GM21423 (cell line): ENCODE measurements around the gene FHL2.

Source experiments
- ATAC-seq: cut with Tn5 transposase; IDR thresholded peaks from one replicate; pipeline ENCODE4 v1.9.1; 2021; ENCODE audit warnings: mild to moderate bottlenecking, moderate library complexity; ENCODE audit not compliant: unreplicated experiment

FHL2 gene

DNA sequence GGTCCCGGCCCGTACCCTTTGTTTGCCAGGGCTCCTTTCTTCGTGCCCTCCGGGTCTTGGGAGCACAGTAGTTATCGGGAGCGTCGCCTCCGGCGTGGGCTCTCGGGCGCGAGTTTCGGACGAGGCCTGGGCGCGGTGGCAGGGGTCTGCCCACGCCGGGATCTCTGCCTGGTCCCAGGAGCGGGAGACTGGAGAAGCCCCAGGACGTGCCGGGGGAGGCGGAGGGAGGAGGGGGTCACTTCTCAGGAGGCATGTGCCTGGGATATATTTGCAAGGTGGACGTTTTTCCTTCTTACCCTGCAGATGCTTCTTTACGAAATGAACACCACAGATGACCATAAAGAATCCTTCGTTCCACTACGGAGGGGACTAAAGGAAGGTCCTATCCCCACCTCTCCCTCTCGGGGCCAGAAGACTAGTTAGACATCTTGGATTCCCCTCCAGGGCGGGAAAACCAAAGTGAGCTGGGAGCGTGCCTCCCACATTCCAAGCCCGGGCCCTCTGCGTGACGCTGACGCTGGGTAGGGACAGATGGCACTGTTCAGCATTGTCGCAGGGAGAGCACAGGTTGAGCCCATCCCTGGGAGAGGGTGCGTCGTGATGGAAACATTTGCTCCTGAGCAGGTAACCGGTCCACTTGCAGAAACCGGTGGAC lies 483 bp upstream of the FHL2 start:
- no peak for ATAC-seq

DNA sequence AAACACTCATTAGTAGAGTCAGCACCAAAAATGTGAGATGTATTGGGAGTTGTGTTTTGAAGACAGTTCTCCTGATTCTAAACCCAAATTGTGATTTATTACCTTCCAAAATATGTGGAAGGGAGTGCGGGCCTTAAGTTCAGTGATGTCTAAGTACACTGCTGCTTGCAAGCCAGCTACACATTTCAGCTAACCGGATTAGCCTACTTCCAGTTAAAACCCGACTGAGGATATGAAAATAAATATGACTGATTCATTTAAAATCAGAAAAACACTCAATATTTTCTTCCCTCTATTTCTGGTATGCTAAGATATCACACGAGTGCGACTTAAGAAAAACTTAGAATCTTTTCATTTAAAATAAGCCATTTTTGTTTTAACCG lies 907 bp downstream of the FHL2 start:
- ATAC-seq: no peak

DNA sequence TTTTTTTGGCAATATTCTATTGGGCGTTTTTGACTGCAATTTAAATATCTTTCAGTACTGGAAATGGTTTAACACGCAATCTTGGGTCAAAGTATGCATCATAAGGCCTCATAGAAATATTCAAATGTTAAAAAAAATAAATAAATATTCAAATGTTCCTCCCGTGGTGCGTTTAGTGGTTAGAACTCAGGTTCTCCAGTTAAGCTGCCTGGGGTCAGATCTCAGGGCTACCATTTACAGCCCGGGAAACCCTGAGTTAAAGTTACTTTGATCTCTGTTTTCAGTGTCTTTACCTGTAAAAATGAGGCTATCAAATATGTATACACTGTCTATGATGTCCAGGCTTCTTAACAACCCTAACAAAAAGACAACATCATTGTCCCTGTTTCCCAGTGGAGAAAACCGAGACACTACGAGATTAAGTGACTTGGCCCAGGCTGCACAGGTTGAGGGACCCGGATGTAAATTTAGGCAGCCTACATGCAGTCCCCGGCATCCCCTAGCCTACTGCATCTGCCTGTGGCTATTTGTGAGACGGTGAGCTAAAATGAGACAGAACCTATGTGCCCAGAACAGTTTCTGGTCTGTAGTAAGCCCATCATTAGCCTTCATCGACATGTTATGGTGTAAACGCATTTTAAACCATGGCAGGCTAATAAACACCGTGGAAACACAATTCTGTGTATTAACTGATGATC lies 1.7 kb downstream of the FHL2 start:
- no peak for ATAC-seq

DNA sequence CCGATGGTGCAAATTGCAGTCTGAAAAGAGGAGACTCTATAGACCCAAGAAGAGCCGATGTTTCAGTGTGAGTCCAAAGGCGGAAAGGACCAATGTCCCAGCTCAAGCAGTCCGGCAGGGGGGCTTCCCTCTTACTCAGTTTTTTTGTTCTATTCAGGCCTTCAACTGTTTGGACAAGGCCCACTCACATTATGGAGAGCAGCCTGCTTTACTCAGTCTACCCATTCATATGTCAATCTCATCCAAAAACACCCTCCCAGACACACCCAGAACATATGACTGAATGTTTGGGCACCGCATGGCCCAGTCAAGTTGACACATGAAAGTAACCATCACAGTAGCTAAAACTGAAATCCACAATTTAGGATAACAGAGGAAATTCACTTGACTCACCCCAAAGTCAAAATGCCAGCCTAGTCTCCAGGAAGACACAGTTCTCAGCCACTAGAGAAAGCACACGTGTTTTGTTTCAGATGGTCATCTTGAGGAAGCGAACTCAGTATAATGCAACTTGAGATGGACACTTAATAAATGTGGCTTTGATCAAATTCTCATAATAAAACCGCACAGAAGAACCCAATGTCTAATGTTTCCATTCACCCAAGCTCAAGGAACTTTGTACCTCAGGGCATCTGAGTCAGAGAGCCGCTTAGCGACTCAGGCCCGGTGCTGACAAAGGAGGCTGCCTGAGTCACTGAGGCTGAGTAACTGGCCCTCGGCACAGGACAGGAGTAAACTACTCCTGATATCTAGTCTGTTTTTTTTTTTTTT lies 2.4 kb downstream of the FHL2 start:
- no peak for ATAC-seq

DNA sequence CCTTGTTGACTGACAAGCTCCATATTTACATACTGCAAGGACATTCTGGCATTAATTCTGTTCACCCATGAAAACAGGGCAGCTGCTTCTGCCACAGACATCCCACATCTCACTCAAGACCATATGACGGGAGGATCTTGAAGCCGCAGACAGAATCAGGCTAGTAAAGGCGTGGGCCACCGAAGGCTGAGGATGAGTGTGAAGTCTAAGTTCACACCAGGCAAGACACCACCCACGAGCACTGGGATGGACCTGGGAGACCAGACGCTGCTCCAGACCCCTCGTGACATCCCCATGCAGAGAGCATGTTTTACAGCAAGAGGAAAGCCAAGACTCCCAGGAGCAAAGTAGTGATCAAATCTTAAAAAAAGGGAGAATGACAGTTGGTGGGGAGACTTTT lies 3.2 kb downstream of the FHL2 start:
- no peak for ATAC-seq

DNA sequence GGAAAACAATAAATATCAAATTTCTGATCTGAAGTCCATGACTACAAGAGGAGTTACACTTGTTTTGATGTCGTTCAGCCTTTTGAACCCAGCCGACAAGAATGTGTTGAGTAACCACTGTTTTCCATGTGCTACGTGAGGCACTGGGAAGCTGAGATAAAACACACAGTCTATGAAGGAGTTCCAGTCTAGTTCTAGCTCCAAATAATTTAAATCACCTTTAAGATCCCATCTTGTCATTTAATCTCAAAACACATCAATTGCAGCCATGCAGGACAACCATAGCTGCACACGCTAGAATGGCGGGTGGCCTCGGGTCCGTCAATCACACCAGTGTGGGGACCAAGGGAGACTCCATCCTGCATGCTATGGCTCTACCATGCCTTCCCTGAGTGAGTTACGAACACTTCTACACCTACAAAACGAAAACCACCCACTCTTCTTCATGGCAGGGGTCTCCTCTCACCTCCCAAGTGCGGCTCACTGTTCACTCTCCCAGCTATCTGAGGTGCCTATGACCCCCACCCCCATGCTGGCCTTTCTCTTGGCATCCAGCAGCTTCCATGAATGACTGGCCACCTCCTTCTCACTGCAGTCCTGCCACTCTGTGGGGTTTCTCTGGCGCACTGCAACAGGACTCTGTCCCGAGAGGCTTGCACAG lies 3.8 kb downstream of the FHL2 start:
- ATAC-seq: no peak

DNA sequence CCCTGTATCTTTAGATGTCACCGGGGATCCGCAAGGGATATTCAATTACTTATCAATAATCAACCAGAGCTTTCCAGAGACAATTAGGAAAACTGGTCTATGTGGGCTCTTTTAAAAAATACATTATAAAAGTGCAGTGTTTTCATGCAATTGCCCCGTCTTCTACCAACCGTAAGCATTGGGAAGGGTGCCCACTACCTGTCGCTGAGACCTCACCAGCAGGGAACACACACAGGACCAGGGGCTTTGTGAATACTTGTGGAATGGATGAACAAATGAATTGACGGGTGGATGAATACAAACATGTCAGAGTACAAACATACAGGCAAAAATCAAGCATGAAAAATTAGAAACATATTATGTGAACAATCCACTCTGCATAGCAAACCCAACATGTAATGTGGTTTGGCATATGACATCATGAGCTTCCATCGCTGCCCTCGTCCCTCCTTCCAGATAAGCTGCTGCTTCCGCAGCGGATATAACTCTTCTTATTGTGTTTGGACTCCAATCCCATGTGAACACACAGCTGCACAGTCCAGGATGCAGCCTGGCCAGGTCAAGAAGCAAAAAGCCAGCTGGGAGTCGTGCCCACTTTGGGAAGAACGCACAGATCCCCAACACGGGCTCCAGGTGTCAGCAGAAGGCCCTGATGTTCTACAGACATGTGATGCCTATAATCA lies 5.3 kb downstream of the FHL2 start:
- ATAC-seq: no peak

DNA sequence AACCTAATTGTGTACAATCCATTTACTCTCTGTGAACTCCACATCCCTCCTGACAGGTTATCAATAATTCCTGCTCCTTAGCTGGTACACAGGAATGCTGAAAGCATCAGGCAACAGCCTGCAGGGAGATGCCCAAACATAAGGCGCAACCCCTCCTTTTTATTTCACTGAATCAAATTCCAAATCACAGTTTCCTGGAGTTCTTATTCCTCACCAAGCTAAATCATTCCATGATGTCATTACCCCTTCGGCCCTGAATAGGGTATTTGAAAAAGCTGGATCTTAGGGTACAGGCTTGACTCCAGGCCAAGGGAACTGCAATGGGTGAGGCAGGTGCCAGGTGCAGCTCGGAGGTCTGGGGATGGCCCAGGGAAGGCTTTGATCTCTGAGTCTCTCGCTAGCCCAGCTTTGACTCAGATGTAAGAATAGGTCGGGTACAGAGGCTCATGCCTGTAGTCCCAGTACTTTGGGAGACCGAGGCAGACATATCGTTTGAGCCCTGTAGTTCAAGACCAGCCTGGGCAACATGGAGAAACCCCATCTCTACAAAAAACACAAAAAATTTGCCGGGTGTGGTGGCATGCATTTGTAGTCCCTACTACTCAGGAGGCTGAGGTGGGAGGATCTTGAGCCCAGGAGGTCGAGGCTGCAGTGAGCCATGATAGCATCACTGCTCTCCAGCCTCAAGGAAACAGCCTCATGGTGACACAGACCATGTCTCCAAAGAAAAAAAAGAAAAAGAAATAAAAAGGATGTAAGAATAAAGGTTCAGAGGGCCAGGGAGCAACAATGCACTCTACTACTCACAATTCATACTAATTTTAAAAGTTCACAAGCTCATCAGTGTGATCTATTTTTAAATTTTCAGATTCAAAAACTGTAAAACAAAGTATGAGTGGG lies 6.8 kb downstream of the FHL2 start:
- ATAC-seq: no peak

DNA sequence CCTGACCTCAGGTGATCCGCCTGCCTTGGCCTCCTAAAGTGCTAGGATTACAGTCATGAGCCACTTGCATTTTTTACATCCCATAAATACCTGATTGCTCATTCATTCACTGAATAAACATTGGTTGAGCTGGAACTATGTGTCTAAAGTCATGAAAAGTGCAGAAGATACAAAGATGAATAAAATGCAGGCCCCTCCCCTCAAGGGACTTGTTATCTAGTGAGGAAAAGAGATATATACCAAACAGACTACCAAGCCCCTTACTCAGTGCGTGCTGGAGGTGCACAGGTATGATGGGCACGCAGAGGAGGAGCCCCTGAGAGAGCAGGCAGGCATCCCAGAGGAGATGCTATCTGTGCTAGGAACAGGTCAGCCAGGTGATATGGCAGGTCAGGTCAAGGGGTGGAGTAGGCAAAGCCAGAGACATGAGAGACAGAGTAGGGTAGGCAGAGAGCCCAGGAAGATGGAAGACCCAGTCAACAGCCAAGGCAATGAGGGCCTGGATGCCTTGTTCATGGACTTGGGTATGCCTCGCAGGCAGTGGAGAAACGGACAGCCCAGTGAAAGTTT lies 7.7 kb downstream of the FHL2 start:
- ATAC-seq: no peak

DNA sequence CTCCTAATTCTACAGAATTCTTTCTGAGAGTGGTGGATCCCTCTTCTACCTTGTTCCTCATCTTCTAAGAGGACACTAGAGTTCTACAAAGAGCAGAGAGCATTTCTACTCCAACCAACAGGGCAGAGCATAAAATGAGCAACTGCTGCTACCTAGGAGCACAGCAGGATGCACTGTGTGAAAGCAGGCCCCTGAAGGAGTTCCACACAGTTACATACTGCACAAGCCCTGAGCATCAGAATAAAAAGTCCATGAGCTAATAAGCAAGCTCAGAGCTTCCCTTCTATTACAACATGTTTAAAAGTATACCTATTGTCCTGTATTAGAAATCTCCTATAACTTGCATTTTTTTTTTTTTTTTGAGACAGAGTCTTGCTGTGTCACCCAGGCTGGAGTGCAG lies 8.4 kb downstream of the FHL2 start:
- no peak for ATAC-seq

DNA sequence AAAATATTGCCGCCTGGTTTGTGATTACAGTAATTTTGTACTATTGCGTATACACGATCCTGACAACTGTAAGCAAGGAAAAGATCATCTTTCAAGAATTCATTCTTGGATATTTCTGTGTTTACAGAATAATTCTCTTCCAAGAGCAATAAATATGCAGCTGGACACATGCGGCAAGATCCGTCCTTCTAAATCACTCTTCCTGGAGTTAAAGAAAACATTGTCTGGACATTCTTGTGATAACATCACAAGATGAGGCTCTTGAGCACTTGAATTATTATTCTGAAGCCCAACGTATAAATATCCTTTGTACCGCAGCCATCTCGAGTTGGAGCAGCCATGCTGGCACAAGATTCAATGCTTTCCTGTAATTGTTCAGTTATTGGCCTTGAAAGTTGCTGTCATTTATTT lies 9.9 kb downstream of the FHL2 start:
- ATAC-seq: no peak

DNA sequence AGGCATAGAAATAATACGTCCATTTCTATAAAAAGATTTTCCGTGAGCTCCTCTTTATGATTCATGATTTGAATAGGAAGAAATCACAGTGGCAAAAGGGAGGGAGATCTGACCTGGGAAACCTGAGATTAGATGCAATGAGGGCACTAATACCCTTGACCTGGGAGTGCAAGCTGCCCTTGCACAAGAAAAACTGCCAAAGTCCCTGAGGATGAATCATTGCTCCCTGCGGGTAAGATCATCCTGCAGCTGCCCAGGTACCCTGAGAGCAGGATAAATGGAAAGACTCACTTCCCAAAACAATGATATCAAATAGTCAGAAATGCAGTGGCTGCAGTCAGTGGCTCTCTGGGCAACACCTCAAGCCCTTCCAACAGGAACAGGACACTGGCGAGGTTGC lies 11.6 kb downstream of the FHL2 start:
- ATAC-seq: no peak

DNA sequence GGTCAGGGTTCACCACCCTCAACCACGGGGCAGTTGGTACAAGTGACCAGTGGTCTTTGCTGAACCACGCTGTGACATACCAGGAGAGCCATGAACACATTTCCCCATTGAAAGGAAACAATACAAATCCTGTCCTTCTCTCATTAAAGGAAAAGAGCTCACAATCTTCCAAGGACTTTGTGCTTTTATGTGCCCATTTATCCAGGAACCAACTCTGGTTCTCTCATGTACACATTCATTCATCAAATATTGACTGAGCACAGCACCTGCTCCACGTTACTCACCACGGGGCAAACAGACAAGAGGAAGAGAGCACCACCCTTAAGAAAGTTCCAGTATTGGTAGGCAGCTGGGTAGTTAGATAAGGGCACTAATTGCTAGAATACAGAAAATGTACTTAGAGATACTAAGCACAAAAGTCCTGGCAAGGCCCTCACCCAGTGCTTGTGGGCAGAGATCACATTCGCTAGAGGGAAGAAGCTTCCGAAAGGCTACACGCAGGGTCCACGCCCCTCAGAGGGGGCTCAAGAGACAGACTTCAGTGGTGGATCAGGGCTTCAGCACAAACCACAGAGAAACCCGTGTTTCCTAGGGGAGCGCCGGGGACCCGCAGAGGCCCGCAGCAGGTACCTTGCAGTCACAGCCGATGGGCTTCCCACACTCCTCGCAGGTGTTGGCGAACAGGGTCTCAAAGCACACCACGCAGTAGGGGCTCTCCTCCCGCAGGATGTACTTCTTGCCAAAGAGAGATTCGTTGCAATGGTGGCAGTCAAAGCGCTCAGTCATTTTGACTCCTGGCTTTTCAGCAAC lies 12.9 kb downstream of the FHL2 start:
- no peak for ATAC-seq

DNA sequence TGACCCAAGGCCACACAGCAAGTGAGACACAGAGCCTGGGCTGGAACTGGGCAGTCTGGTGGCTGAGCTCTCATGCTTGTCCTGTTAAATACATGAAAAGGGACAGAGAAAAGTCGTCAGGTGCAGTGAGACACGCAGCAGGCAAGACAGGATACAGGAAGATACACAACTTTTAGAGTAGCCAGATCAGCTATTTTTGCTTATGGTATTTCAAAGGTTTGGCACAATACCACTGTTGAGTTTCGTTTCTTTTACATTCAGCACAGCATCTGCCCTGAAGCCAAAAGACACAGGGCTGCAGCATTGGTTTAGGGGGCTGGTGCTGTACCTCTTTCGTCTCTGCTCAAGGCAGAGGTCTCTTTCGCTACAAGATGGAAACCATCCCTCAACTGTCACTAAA lies 14.0 kb downstream of the FHL2 start:
- ATAC-seq: no peak

DNA sequence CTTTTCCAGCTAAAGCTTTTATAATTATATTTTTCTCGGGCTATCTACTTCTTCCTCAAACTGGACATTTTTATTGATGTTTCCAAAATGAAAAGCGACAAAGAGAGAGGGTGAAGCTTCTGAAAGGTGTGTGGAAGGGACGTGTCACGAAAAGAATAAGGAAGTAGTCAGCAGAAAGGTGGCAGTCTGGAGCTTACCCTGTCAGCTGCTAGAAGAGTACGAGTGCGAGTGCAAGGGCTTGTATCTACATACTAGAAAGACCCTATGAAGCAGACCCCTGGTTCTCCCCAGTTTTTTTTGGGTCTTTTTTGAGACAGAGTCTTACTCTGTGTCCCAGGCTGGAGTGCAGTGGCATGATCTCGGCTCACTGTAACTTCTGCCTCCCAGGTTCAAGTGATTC lies 14.6 kb downstream of the FHL2 start:
- no peak for ATAC-seq

DNA sequence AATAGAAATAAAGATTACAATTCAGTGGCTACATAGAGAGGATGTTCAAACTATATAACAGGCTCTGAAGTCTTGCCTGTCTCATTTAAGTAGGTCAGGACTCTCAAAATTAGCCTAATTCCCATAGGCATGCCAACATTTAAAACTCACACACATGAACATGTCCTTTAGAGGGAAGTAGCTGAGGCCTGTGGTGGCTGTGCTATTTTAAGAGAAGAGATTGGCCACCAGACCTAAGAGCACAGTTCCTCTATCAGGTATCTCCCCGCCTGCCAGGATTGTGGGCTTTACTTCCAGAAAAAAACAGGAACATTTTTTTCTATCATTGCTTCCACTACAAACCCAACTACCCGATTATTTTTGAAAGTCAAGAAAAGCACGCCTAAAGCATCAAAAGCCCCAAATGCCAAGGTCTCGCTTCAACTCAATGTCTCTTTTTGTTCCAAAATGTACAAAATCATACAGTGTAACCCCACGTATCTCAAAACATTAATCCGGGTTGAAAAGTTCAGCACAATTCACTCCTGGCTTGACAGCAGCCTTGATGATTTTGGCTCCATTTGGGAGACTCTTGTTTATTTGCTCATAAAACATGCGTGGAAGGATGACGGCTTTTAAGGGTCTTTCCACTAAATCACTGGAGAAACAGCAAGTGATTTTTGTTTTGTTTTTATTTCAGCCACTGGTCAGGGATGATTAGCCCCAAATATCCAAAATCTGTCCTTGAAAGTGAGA lies 15.3 kb downstream of the FHL2 start:
- ATAC-seq: no peak

DNA sequence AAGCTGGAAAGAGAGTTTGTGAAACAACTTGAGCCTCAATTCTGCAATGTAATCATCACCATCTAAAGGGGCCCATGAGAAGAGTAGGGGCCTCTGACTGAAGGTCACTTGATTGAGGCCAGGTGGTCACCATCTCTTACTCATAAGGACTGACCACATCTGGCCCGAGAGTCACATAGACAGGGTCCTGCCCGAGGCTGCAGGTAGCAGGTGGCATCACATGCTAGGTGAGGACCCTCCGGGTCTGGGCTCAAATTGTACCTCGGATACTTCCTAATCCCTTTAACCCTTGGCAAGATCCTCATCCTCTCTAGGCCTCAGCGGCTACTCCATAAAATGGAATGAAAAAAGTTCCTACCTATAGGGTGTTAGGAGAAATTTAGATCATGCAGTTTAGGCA lies 16.7 kb downstream of the FHL2 start:
- no peak for ATAC-seq

DNA sequence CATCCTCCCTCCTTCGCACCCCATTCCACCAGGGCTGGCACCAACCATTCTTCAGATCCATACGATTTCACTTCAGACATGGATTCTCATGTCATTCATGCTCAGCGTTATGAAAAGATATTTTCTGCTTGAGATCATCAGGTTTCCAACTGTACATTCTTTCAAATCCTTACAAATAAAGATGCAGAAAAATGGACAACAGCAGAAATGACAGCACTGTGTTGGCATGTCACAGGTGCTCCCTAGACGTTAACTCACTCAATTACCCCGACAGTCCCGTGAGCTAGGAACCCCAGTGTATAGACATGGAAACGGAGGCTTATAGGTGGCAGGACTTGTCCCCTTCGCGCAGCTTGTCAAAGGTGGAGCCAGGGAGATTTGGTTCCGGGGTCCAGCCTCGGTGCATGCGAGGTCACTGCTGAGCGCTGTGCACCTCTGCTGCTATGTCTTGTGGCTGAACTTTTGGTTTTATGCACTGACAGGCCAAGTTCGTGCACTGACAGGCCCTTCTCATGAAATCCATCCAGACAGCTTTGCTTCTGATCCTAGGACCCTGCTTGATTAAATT lies 17.7 kb downstream of the FHL2 start:
- ATAC-seq: no peak
